ENCODE measurements around the gene RPS24. TPM values are rescaled to one million over a fixed set of nuclear protein-coding genes. Genes with fewer than 3 reads are reported as not detected.

The RPS24 gene
- total and polyA plus RNA-seq, 2 of the 13 experiments (the other 11 are each of a cell fraction or from before 2014, with no cell fraction given), result 2,690 to 3,319 TPM

DNA sequence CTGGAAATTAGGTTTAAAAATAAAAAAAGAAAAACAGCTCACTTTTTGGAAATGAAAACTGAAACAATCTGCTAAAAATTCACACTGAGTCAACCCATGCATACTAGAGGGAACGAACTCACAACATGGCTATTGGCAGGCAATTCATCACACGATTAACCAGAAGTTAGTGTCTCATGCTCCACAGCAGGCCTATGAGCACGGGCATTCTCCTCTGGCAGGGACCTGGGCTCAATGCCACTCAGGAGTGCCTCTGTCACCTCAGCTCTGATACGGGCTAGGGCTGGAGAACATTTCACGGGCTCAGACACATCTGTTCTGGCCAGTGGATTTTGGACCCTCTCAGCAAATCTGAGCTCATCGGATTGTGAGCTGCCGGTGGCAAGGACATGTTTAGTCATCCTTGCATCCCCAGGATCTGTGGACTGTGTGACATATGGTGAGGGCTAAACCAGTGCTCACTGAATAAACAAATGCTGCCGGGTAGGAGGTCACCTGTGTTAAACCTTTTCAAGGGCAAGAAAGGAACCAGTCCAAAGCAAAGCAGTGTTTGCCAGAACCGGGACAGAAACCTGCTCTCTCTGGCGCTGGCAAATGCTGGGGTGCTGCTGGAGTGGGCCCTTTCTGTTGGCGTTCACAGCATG, 44.5 kb upstream of the RPS24 start (continued):
- TF ChIP-seq, protein P1, sequence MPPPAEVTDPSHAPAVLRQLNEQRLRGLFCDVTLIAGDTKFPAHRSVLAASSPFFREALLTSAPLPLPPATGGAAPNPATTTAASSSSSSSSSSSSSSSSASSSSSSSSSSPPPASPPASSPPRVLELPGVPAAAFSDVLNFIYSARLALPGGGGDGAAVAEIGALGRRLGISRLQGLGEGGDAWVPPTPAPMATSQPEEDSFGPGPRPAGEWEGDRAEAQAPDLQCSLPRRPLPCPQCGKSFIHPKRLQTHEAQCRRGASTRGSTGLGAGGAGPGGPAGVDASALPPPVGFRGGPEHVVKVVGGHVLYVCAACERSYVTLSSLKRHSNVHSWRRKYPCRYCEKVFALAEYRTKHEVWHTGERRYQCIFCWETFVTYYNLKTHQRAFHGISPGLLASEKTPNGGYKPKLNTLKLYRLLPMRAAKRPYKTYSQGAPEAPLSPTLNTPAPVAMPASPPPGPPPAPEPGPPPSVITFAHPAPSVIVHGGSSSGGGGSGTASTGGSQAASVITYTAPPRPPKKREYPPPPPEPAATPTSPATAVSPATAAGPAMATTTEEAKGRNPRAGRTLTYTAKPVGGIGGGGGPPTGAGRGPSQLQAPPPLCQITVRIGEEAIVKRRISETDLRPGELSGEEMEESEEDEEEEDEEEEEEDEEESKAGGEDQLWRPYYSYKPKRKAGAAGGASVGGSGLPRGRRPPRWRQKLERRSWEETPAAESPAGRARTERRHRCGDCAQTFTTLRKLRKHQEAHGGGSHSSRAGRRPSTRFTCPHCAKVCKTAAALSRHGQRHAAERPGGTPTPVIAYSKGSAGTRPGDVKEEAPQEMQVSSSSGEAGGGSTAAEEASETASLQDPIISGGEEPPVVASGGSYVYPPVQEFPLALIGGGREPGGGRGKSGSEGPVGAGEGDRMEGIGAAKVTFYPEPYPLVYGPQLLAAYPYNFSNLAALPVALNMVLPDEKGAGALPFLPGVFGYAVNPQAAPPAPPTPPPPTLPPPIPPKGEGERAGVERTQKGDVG (CRISPR knock-in tag; IDR thresholded peaks at IDR 0.05; ENCODE audit: borderline replicate concordance), result 0 out of 2 replicates have a peak, but pooled peaks have one; percentile 62
- TF ChIP-seq SOX5 (CRISPR knock-in tag; IDR thresholded peaks at IDR 0.05; ENCODE audit: borderline replicate concordance) (peak; percentile 67), SMAD9 (CRISPR knock-in tag; IDR thresholded peaks at IDR 0.05) (no peak), ZNF746 (CRISPR knock-in tag; IDR thresholded peaks at IDR 0.05) (peak; percentile 68; the same call in 1 of the 2 replicates), TEAD3 (CRISPR knock-in tag; optimal IDR thresholded peaks at IDR 0.05; ENCODE audit: borderline replicate concordance) (peak; percentile 59), NFE2 (CRISPR knock-in tag; IDR thresholded peaks at IDR 0.05) (no peak), RFXAP (CRISPR knock-in tag; IDR thresholded peaks at IDR 0.05; ENCODE audit: borderline replicate concordance) (no peak), HOXA7 (CRISPR knock-in tag; IDR thresholded peaks at IDR 0.05) (no peak), SRSF9 (IDR thresholded peaks at IDR 0.05; ENCODE audit: borderline replicate concordance, insufficient read depth, low read depth, low read length, poor library complexity, severe bottlenecking) (no peak), ZNF564 (CRISPR knock-in tag; IDR thresholded peaks at IDR 0.05) (no peak), ZNF614 (CRISPR knock-in tag; IDR thresholded peaks at IDR 0.05; ENCODE audit: borderline replicate concordance) (peak; percentile 49; the same call in 1 of the 2 replicates), ZNF619 (CRISPR knock-in tag; IDR thresholded peaks at IDR 0.05) (no peak; the same call in 1 of the 2 replicates), XRCC5 (optimal IDR thresholded peaks at IDR 0.05; ENCODE audit: low read length) (peak; percentile 68), ZNF562 (CRISPR knock-in tag; IDR thresholded peaks at IDR 0.05; ENCODE audit: borderline replicate concordance) (no peak)
- TF ChIP-seq, protein P2, sequence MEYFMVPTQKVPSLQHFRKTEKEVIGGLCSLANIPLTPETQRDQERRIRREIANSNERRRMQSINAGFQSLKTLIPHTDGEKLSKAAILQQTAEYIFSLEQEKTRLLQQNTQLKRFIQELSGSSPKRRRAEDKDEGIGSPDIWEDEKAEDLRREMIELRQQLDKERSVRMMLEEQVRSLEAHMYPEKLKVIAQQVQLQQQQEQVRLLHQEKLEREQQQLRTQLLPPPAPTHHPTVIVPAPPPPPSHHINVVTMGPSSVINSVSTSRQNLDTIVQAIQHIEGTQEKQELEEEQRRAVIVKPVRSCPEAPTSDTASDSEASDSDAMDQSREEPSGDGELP (IDR thresholded peaks at IDR 0.05; ENCODE audit: borderline replicate concordance, low read depth), result peak; percentile 86
- TF ChIP-seq, protein P3, sequence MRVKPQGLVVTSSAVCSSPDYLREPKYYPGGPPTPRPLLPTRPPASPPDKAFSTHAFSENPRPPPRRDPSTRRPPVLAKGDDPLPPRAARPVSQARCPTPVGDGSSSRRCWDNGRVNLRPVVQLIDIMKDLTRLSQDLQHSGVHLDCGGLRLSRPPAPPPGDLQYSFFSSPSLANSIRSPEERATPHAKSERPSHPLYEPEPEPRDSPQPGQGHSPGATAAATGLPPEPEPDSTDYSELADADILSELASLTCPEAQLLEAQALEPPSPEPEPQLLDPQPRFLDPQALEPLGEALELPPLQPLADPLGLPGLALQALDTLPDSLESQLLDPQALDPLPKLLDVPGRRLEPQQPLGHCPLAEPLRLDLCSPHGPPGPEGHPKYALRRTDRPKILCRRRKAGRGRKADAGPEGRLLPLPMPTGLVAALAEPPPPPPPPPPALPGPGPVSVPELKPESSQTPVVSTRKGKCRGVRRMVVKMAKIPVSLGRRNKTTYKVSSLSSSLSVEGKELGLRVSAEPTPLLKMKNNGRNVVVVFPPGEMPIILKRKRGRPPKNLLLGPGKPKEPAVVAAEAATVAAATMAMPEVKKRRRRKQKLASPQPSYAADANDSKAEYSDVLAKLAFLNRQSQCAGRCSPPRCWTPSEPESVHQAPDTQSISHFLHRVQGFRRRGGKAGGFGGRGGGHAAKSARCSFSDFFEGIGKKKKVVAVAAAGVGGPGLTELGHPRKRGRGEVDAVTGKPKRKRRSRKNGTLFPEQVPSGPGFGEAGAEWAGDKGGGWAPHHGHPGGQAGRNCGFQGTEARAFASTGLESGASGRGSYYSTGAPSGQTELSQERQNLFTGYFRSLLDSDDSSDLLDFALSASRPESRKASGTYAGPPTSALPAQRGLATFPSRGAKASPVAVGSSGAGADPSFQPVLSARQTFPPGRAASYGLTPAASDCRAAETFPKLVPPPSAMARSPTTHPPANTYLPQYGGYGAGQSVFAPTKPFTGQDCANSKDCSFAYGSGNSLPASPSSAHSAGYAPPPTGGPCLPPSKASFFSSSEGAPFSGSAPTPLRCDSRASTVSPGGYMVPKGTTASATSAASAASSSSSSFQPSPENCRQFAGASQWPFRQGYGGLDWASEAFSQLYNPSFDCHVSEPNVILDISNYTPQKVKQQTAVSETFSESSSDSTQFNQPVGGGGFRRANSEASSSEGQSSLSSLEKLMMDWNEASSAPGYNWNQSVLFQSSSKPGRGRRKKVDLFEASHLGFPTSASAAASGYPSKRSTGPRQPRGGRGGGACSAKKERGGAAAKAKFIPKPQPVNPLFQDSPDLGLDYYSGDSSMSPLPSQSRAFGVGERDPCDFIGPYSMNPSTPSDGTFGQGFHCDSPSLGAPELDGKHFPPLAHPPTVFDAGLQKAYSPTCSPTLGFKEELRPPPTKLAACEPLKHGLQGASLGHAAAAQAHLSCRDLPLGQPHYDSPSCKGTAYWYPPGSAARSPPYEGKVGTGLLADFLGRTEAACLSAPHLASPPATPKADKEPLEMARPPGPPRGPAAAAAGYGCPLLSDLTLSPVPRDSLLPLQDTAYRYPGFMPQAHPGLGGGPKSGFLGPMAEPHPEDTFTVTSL (CRISPR knock-in tag; IDR thresholded peaks at IDR 0.05; ENCODE audit: borderline replicate concordance), result peak; percentile 89; the same call in 1 of the 2 replicates
- TF ChIP-seq, protein P4, sequence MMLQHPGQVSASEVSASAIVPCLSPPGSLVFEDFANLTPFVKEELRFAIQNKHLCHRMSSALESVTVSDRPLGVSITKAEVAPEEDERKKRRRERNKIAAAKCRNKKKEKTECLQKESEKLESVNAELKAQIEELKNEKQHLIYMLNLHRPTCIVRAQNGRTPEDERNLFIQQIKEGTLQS (CRISPR knock-in tag; IDR thresholded peaks at IDR 0.05), result peak; percentile 78; the same call in 1 of the 2 replicates

Data from HepG2 (cell line).